H1 (cell line): ENCODE results near the gene SLC3A2. TPM values are rescaled to one million over a fixed set of nuclear protein-coding genes. Genes with fewer than 3 reads are reported as not detected.
A peak's percentile ranks its signal among the peaks of the same experiment; 100 is the strongest.

Source experiments
- CTCF ChIA-PET: fragments of 300-600 bp; sonication (Branson Sonifier 250); formaldehyde crosslinking; loops from one replicate; lab custom pipeline; 2021; ENCODE audit not compliant: partially characterized antibody; lab: Charles Lee
- POLR2A ChIA-PET: fragments of 300-600 bp; sonication (Branson Sonifier 250); formaldehyde crosslinking; loops from one replicate; lab custom pipeline; 2021; ENCODE audit warnings: inconsistent platforms; ENCODE audit not compliant: partially characterized antibody; lab: Charles Lee
- DNase-seq, 2 experiments: peaks; one replicate each; pipeline versions ENCODE4 v3.0.0 to v3.0.0-alpha.2; 2010 to 2022; ENCODE audit warnings: low spot score in 2 of 2, low read depth in 1 of 2, mixed read lengths in 1 of 2
- FAIRE-seq: peaks from 2 replicates; lab custom pipeline; 2011; peaks lifted over from hg19 to GRCh38; lab: Jason Lieb, UNC
- H2AFZ ChIP-seq: 2 replicates; pipeline ENCODE4 v1.8.1; 2012; ENCODE audit warnings: low read length, inconsistent platforms
- H2AK5ac ChIP-seq: 2 replicates; pipeline ENCODE4 v1.6.1; 2013; ENCODE audit warnings: low read depth, low read length
- H2BK120ac ChIP-seq: replicated peaks from 2 replicates; pipeline ENCODE3; 2013; ENCODE audit warnings: low read depth, low read length, inconsistent platforms
- H2BK12ac ChIP-seq: 2 replicates; pipeline ENCODE4 v1.6.1; 2013; ENCODE audit warnings: low read depth, low read length
- H2BK15ac ChIP-seq: 2 replicates; pipeline ENCODE4 v1.6.1; 2013; ENCODE audit warnings: low read length
- H2BK20ac ChIP-seq: 2 replicates; pipeline ENCODE4 v1.6.1; 2013; ENCODE audit warnings: low read length
- H2BK5ac ChIP-seq: 2 replicates; pipeline ENCODE4 v1.6.1; 2013; ENCODE audit warnings: low read depth, low read length
- H3K14ac ChIP-seq: 2 replicates; pipeline ENCODE4 v1.6.1; 2013; ENCODE audit warnings: inconsistent platforms; ENCODE audit not compliant: insufficient read length
- H3K18ac ChIP-seq: 2 replicates; pipeline ENCODE4 v1.6.1; 2013; ENCODE audit warnings: low read length; ENCODE audit errors: extremely low read depth
- H3K23ac ChIP-seq: 2 replicates; pipeline ENCODE4 v1.6.1; 2013; ENCODE audit warnings: inconsistent platforms; ENCODE audit not compliant: insufficient read length
- H3K23me2 ChIP-seq: 2 replicates; pipeline ENCODE4 v1.6.1; 2013; ENCODE audit warnings: low read depth, low read length
- H3K27ac ChIP-seq: 2 replicates; pipeline ENCODE4 v1.6.1; 2011; ENCODE audit warnings: low read depth, low read length, inconsistent platforms
- H3K27me3 ChIP-seq, 4 experiments: replicated peaks in 1 of 4; 1 replicate in 1 of 4; 2 replicates in 3 of 4; pipeline versions ENCODE4 v1.6.1 to v1.8.1; 2011 to 2013; ENCODE audit warnings: low read length in 3 of 4, mild to moderate bottlenecking in 3 of 4, inconsistent platforms in 2 of 4, mixed read lengths in 2 of 4, moderate library complexity in 1 of 4; ENCODE audit not compliant: control insufficient read depth in 3 of 4, insufficient read depth in 3 of 4; ENCODE audit errors: extremely low read depth in 1 of 4
- H3K36me3 ChIP-seq, 4 experiments: 2 replicates each; pipeline versions ENCODE4 v1.6.1 to v1.8.1; 2011 to 2013; ENCODE audit warnings: mild to moderate bottlenecking in 4 of 4, low read length in 3 of 4, moderate library complexity in 2 of 4, control low read depth in 1 of 4, inconsistent platforms in 1 of 4; ENCODE audit not compliant: insufficient read depth in 4 of 4, control insufficient read depth in 2 of 4
- H3K4ac ChIP-seq: replicated peaks from 2 replicates; pipeline ENCODE3; 2013; ENCODE audit warnings: low read length, low read depth, mixed read lengths, inconsistent platforms; ENCODE audit not compliant: insufficient read length
- H3K4me1 ChIP-seq, 4 experiments: replicated peaks in 1 of 4; 1 replicate in 1 of 4; 2 replicates in 3 of 4; pipeline versions ENCODE4 v1.6.1 to v1.8.1; 2011 to 2013; ENCODE audit warnings: low read length in 3 of 4, inconsistent platforms in 2 of 4, mixed read lengths in 1 of 4; ENCODE audit not compliant: insufficient read depth in 4 of 4, control insufficient read depth in 3 of 4
- H3K4me2 ChIP-seq, 2 experiments: 2 replicates each; pipeline versions ENCODE4 v1.6.1 to v1.8.1; 2011 to 2013; ENCODE audit warnings: low read depth in 2 of 2, low read length in 2 of 2, control low read depth in 1 of 2, inconsistent platforms in 1 of 2, mild to moderate bottlenecking in 1 of 2; ENCODE audit not compliant: insufficient read depth in 1 of 2
- H3K4me3 ChIP-seq, 4 experiments: fragments of 200-600, 300-600 bp in 1 of 4; sonication (generic), shearing (Covaris generic), sonication (Bioruptor Twin) in 1 of 4; 2 replicates each; pipeline versions ENCODE4 v1.5.1 to v1.8.1; 2011 to 2016; ENCODE audit warnings: low read length in 4 of 4, low read depth in 3 of 4, control low read depth in 2 of 4, inconsistent platforms in 2 of 4, mild to moderate bottlenecking in 2 of 4, mixed read lengths in 1 of 4, moderate library complexity in 1 of 4; ENCODE audit not compliant: insufficient read depth in 2 of 4; ENCODE audit errors: extremely low read depth in 1 of 4
- H3K56ac ChIP-seq: replicated peaks from 2 replicates; pipeline ENCODE3; 2013; ENCODE audit warnings: low read depth, mild to moderate bottlenecking, mixed read lengths, low read length, inconsistent platforms; ENCODE audit not compliant: insufficient read length
- H3K79me1 ChIP-seq: 2 replicates; pipeline ENCODE4 v1.6.1; 2013; ENCODE audit warnings: low read depth, low read length, control low read depth
- H3K79me2 ChIP-seq, 2 experiments: 2 replicates each; pipeline versions ENCODE4 v1.6.1 to v1.8.1; 2012 to 2013; ENCODE audit warnings: low read length in 2 of 2, mild to moderate bottlenecking in 2 of 2, inconsistent platforms in 1 of 2; ENCODE audit not compliant: insufficient read depth in 2 of 2, control insufficient read depth in 1 of 2
- H3K9ac ChIP-seq, 4 experiments: replicated peaks in 1 of 4; 1 replicate in 1 of 4; 2 replicates in 3 of 4; pipeline versions ENCODE4 v1.6.1 to v1.8.1; 2011 to 2013; ENCODE audit warnings: low read depth in 3 of 4, low read length in 3 of 4, control low read depth in 2 of 4, mild to moderate bottlenecking in 2 of 4, moderate library complexity in 2 of 4, inconsistent platforms in 1 of 4; ENCODE audit errors: extremely low read depth in 1 of 4
- H3K9me3 ChIP-seq, 2 experiments: 2 replicates each; pipeline versions ENCODE4 v1.6.1 to v1.8.1; 2012 to 2013; ENCODE audit warnings: mild to moderate bottlenecking in 2 of 2, moderate library complexity in 2 of 2, control low read depth in 1 of 2, inconsistent platforms in 1 of 2, low read depth in 1 of 2, low read length in 1 of 2, mixed read lengths in 1 of 2; ENCODE audit not compliant: insufficient read depth in 2 of 2
- H4K20me1 ChIP-seq, 2 experiments: replicated peaks in 1 of 2; 2 replicates each; pipeline versions ENCODE3 to v1.8.1; 2011 to 2013; ENCODE audit warnings: inconsistent platforms in 2 of 2, low read length in 2 of 2, mild to moderate bottlenecking in 1 of 2; ENCODE audit not compliant: insufficient read depth in 2 of 2, control insufficient read depth in 1 of 2
- H4K5ac ChIP-seq: 2 replicates; pipeline ENCODE4 v1.6.1; 2013; ENCODE audit warnings: low read length, low read depth, mixed read lengths, inconsistent platforms; ENCODE audit not compliant: insufficient read length
- H4K8ac ChIP-seq: 2 replicates; pipeline ENCODE4 v1.8.0; 2013; ENCODE audit warnings: mild to moderate bottlenecking, moderate library complexity, low read length, inconsistent platforms; ENCODE audit not compliant: insufficient read depth; ENCODE audit errors: extremely low read depth
- H4K91ac ChIP-seq: replicated peaks from 2 replicates; pipeline ENCODE3; 2013; ENCODE audit warnings: low read length, mixed read lengths, inconsistent platforms; ENCODE audit not compliant: insufficient read length
- BRCA1 ChIP-seq: IDR thresholded peaks from 2 replicates; pipeline ENCODE4 v1.6.1; 2012; ENCODE audit warnings: low read depth, low read length, improper control_type of control experiment
- KDM5A ChIP-seq: fragments of 200-600 bp; IDR thresholded peaks from 2 replicates; pipeline ENCODE4 v1.7.1; 2012; ENCODE audit warnings: mild to moderate bottlenecking, low read length, inconsistent platforms, mixed read lengths
- MAFK ChIP-seq: IDR thresholded peaks from 2 replicates; pipeline ENCODE4 v1.6.1; 2012; ENCODE audit warnings: low read depth, mild to moderate bottlenecking, improper control_type of control experiment, low read length
- NANOG ChIP-seq: IDR thresholded peaks from 2 replicates; pipeline ENCODE4 v1.6.1; 2011; ENCODE audit warnings: low read length, low read depth, mild to moderate bottlenecking, inconsistent platforms; ENCODE audit not compliant: insufficient read depth, poor library complexity, severe bottlenecking
- POLR2A ChIP-seq, 2 experiments: IDR thresholded peaks; 1 replicate in 1 of 2; 2 replicates in 1 of 2; pipeline ENCODE4 v1.6.1; 2011; ENCODE audit warnings: low read depth in 2 of 2, low read length in 2 of 2, mild to moderate bottlenecking in 2 of 2; ENCODE audit errors: control extremely low read depth in 1 of 2
- POU5F1 ChIP-seq: IDR thresholded peaks from 2 replicates; pipeline ENCODE4 v1.6.1; 2011; ENCODE audit warnings: low read depth, mild to moderate bottlenecking, low read length, moderate library complexity
- TEAD4 ChIP-seq: IDR thresholded peaks from 2 replicates; pipeline ENCODE4 v1.6.1; 2012; ENCODE audit warnings: low read depth, low read length, inconsistent platforms, mixed read lengths
- ZNF274 ChIP-seq: IDR thresholded peaks from 2 replicates; pipeline ENCODE4 v1.7.0; 2012; ENCODE audit warnings: low read length, borderline replicate concordance; ENCODE audit errors: extremely low read depth
- WGBS, 2 experiments: shearing (Covaris generic) in 1 of 2; methylation state at CpG; one replicate each; pipeline versions ENCODE4 v1.1.6 to v1.1.7; 2013 to 2015; ENCODE audit warnings: low lambda C conversion rate in 2 of 2, mixed read lengths in 2 of 2, inconsistent platforms in 1 of 2, low coverage in 1 of 2, missing lambda C conversion rate in 1 of 2; ENCODE audit not compliant: insufficient replicate concordance in 2 of 2, insufficient coverage in 1 of 2, insufficient read length in 1 of 2; ENCODE audit errors: extremely low coverage in 1 of 2, missing lambda C conversion rate in 1 of 2; 5-methylcytosine and 5-hydroxymethylcytosine counted together
- polyA plus RNA-seq, 7 experiments: library from polyadenylated mRNA; depleted of rRNA in 3 of 7; stranded (reverse) in 5 of 7; unstranded in 2 of 7; fragments of >200 nt in 5 of 7; fragments of 200-250 nt in 2 of 7; gene quantifications; 1 replicate in 5 of 7; 2 replicates in 1 of 7; 4 replicates in 1 of 7; pipeline versions ENCODE4 v1.2.1 to v1.2.3, GENCODE V29; 2011 to 2013; ENCODE audit warnings: missing spikeins in 2 of 7, mixed read lengths in 2 of 7
- total RNA-seq: library from RNA; stranded (reverse); fragmentation: NEBNext Ultra II Directional; extraction: Animal tissue kit (Norgen Biotek cat#: 25700); gene quantifications from 2 replicates; pipeline ENCODE4 v1.2.1, GENCODE V29; 2021
- TF ChIP-seq, protein P1 (sequence below): IDR thresholded peaks from 2 replicates; pipeline ENCODE4 v1.6.1; 2012; ENCODE audit warnings: low read length, inconsistent platforms

SLC3A2 gene
- total and polyA plus RNA-seq, 2 of the 8 experiments (the other 6 are each of a cell fraction or from before 2014, with no cell fraction given), result 410 to 435 TPM

DNA sequence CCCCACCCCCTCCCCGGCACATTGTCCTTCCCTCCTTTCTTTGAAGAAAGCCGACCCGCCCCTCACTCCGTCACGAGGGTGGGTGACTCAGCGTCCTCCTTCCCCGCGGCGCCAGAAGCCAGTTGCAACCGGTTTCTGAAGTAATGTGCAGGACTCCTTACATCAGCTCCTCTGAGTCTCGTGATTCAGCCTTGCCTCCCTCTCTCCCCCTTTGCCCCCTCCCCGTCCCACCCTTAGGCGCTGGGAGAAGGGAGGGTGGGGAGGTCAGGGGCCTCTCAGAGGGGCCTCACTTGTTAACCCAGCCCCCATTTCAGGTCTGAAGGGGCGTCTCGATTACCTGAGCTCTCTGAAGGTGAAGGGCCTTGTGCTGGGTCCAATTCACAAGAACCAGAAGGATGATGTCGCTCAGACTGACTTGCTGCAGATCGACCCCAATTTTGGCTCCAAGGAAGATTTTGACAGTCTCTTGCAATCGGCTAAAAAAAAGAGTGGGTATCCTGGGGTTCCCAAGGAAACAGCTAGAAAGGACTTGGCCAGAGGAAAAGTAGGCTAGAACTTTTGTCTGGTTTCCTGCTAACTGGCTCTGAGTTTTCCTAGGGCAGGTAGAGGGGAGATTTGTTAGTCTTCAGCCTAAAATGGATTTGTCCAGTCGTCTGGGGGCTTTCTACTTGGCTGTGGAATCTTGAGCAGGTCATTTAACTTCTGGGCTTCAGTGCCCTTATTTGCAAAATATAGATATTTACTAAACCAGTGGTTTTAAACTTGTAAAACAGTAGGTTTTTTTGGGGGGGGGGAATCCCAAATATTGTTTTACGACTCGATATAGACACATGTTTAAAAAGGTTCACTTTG lies 1.1 kb downstream of the SLC3A2 start:
- peak overlapping the region; percentile 95 to 100 (median 99) for H3K9ac ChIP-seq
- H3K36me3 ChIP-seq, result peaks cover 44 to 74% (median 57%) of the 10 kb centered on the region in 4 experiments
- H4K8ac ChIP-seq, result peak overlapping the region; percentile 99; the same call in 1 of the 2 replicates
- POLR2A ChIA-PET, result interaction anchor here (0.7 to 57.8 kb wide), 30 partner anchors 4 to 1147 kb away, joined by 3 to 2104 read pairs (median 5); partner anchors contain the start of genes B3GAT3, C11orf98, CHRM1 and CSKMT
- CTCF ChIA-PET, result interaction anchor here (0.9 to 2.7 kb wide), 16 partner anchors 8 to 609 kb away, joined by 3 to 11 read pairs (median 4); partner anchors contain the start of genes TMEM179B and WDR74
- H3K79me1 ChIP-seq, result peaks cover 6% of the 10 kb centered on the region; the same call in 1 of the 2 replicates
- peak overlapping the region; percentile 68 for H2BK120ac ChIP-seq
- peak overlapping the region; percentile 86 for H4K5ac ChIP-seq
- no peak overlapping the region for H3K14ac ChIP-seq
- H2BK12ac ChIP-seq, result peak overlapping the region; percentile 85; the same call in 1 of the 2 replicates
- H4K91ac ChIP-seq, result peak overlapping the region; percentile 52
- peak overlapping the region; percentile 76; the same call in 1 of the 2 replicates for H2AK5ac ChIP-seq
- H3K9me3 ChIP-seq, result no peaks in the 10 kb centered on the region
- H3K56ac ChIP-seq, result peak overlapping the region; percentile 55
- H3K27ac ChIP-seq, result peak overlapping the region; percentile 98
- no peaks in the 10 kb centered on the region for H3K27me3 ChIP-seq
- H2BK20ac ChIP-seq, result no peak overlapping the region
- no peak overlapping the region for H2BK15ac ChIP-seq
- H3K4me1 ChIP-seq, result peaks cover 0 to 30% (median 12%) of the 10 kb centered on the region in 4 experiments; a peak in 5 of 7 replicates
- no peak overlapping the region for H3K23ac ChIP-seq
- H3K4ac ChIP-seq, result peak overlapping the region; percentile 77
- FAIRE-seq (no peak), DNase-seq (peak in 1 of 2 experiments; percentile 83)
- H3K4me2 ChIP-seq, result peak overlapping the region; percentile 59 to 85
- H4K20me1 ChIP-seq, result peaks cover 11 to 26% of the 10 kb centered on the region in 2 experiments
- H3K79me2 ChIP-seq, result peaks cover 4 to 74% of the 10 kb centered on the region in 2 experiments
- peak overlapping the region; percentile 100 for H2BK5ac ChIP-seq
- H2AFZ ChIP-seq, result no peak overlapping the region
- peak overlapping the region; percentile 75; the same call in 1 of the 2 replicates for H3K18ac ChIP-seq
- whole genome bisulfite sequencing, 2 experiments, result 17% methylated on average over 16 of the region's 21 CpGs; no CpG with 5 or more reads in 1 of the 2 experiments
- H3K23me2 ChIP-seq, result peaks cover 5% of the 10 kb centered on the region; the same call in 1 of the 2 replicates
- peak overlapping the region; percentile 67 to 97 (median 88) for H3K4me3 ChIP-seq
- TF ChIP-seq, protein P1, sequence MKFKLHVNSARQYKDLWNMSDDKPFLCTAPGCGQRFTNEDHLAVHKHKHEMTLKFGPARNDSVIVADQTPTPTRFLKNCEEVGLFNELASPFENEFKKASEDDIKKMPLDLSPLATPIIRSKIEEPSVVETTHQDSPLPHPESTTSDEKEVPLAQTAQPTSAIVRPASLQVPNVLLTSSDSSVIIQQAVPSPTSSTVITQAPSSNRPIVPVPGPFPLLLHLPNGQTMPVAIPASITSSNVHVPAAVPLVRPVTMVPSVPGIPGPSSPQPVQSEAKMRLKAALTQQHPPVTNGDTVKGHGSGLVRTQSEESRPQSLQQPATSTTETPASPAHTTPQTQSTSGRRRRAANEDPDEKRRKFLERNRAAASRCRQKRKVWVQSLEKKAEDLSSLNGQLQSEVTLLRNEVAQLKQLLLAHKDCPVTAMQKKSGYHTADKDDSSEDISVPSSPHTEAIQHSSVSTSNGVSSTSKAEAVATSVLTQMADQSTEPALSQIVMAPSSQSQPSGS, result no peak
- no peak for TF ChIP-seq BRCA1
- peak; percentile 70; the same call in 1 of the 2 replicates for TF ChIP-seq MAFK
- TF ChIP-seq KDM5A, result no peak
- no peak for TF ChIP-seq NANOG
- no peak for TF ChIP-seq TEAD4
- TF ChIP-seq POU5F1, result no peak
- peak in 1 of 2 experiments; percentile 9; a peak in 1 of 3 replicates for TF ChIP-seq POLR2A (IDR thresholded peaks at IDR 0.05; ENCODE audit: control extremely low read depth in 1 of 2, low read depth in 2 of 2, low read length in 2 of 2)
- no peak for TF ChIP-seq ZNF274
